Measurements from ENCODE around the gene ERVK3-1.
"Not testable (repeated sequence)": the region's sequence is repeated elsewhere in the genome, so short reads cannot be mapped to it uniquely, and the experiment has no call there.

ERVK3-1 gene

GRCh38 chr19:58305932-58306323 lies 751 bp downstream of the ERVK3-1 start:
- no peak for DNase-seq

DNA sequence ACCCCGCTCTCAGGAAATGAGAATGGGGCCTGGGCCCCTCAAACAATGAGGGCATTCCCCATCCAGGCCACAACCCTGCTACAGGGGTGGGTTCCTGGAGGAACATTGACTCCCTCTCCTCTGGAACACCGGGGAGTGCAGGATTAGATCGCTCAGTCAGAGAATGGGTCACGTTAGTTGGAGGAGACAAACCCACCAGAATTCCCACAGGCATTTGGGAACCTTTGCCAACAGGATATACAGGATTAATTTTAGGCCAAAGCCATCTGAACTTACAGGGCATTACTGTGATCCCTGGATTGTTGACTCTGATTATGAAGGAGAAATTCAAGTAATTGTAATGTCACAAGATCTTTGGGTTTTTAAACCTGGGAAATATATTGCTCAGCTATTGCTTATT lies 2.6 kb downstream of the ERVK3-1 start:
- DNase-seq, result no peak

- not testable (repeated sequence) for DNase-seq
These were observed 5.5 kb downstream of the ERVK3-1 start for GRCh38 chr19:58310685-58311084.

GRCh38 chr19:58311345-58311865 lies 6.2 kb downstream of the ERVK3-1 start:
- DNase-seq, result no peak

DNA sequence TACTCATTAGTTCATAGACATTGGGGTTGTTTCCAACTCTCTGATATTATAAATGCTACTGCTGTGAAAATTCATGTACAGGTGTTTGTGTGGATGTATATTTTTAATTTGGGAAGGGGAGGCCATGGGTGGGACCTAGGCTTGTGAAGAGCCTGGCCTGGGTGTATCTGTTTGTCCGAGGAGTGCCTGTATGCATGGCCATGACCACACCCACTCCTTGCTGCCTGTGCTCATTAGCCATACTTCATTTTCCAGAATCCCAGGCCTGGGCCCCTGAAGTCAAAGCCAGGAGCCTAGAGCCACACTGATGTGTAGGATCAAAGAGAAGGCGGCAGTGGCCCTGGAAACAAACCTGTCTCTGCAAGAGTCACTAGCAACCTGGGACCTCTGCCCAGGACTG lies 10.4 kb downstream of the ERVK3-1 start:
- DNase-seq, result no peak

GRCh38 chr19:58317476-58318072 lies 12.4 kb downstream of the ERVK3-1 start:
- peak; percentile 31 for DNase-seq

GRCh38 chr19:58318297-58318696 lies 13.1 kb downstream of the ERVK3-1 start:
- no peak for DNase-seq

DNA sequence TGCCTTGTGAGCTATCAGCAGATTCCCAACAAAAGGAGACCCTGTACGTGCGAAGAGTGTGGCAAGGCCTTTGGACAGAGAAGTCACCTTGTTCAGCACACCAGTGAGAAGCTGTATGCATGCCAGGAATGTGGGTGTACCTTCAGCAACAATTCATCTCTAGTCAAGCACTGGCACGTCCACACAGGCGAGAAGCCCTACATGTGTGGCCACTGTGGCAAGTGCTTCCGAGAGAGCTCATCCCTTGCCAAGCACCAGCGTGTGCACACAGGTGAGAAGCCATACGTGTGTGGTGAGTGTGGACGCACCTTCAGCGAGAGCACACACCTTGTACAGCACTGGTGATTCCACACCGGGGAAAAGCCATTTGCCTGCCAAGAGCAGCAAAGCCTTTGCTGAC lies 14.1 kb downstream of the ERVK3-1 start:
- DNase-seq, result no peak

GRCh38 chr19:58325311-58326022 lies 20.3 kb downstream of the ERVK3-1 start:
- DNase-seq, result no peak

- no peak for DNase-seq
These were observed 21.3 kb downstream of the ERVK3-1 start for GRCh38 chr19:58326501-58326913.

DNA sequence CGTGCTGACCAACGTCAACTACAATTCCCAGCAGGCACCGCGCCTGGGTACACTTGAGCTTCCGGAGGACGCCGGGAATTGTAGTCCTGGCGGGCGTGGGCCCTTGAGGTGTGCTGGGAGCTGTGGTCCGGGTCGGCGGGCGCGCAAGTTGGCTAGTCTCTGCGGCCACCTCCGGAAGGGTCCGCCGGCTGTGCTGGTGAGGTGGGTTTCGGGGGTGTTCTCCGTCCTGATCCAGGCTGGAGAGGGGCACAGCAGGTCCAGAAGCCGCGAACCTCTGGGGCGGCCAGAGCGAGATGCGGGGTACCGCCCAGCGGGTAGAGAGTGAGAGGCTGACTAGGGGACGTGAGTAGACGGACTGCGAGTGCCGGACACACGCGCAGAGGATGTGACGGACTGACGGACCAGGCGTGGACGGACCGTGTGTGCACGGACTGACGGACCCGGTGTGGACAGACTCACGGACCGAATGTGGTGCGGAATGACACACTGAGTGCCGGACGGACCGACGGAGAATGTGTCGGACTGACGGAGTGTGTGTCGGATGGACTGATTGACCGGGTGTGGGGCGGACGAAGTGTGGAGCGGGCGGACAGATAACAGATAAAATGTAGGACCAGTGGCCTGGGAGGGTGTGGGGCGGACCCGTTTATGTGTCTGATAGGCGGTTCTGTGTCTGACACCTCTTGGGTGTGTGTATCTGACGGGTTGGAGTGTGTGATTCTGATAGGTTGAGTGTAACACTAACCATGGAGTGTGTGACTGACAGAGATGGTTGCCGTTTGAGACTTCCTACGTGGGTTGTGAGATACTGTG lies 21.9 kb downstream of the ERVK3-1 start, which contains the start of gene ZSCAN22:
Gene ZSCAN22 (plus strand): TSS at position 81 of the 813 bp plus-strand sequence. CDS start 7,809 bp downstream, outside the sequence.
- DNase-seq, result peak; percentile 86

- DNase-seq, result no peak
These were observed 23.8 kb downstream of the ERVK3-1 start for GRCh38 chr19:58328999-58329398.

DNA sequence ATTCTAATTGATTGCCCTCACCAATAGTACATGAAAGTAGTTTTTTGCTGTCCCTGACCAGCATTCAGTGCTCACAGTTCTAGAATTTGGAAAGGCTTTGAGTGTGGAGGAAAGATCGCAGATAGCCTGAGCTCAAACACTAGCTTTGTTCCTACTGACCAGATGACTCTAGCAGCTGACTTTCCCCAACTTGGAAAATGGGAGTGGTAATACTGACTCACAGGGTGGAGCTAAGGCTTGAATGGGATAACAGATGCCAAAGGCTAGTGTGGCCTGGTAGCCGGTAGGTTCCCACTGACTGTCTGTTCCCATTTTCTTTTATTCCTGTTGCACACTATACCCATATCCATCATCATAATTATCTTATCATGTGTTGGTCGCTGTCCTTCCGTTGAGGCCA lies 25.3 kb downstream of the ERVK3-1 start:
- DNase-seq, result peak; percentile 9

DNA sequence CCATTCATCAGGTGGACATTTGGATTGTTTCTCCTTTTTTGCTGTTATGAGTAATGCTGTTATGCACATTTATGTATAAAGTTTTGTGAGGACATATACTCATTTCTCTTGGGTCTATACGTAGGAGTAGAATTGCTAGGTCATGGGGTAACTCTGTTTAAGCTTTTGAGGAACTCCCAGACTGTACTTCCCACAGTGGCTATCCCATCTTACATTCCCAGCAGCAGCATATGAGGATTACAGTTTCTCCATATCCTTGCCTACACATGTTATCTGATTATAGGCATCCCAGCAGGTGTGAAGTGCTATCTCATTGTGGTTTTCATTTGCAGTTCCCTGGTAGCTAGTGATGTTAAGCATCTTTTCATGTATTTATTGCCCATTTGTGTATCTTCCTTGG lies 27.5 kb downstream of the ERVK3-1 start:
- no peak for DNase-seq

- DNase-seq, result no peak
These were observed 29.6 kb downstream of the ERVK3-1 start for GRCh38 chr19:58334691-58335249.

DNA sequence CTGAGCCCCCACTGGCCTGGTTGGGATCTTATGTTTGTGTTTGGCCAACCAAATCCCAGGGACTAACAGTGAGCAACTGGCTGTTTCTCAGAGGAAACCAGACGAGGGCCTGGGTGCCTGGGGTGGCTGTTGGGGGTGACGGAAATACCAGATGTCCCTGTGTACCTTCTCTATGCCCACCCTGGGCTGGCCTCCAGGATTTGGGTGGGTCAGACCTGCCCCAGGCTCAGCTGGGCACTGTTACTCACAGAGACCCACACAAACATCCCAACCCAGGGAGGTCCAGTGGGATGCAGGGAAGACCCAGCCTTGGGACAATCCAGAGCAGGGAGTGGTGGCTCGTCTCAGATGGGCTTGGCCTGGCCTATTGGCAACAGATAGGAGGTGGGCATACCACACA lies 30.5 kb downstream of the ERVK3-1 start:
- DNase-seq, result no peak

GRCh38 chr19:58336216-58336615 lies 31.0 kb downstream of the ERVK3-1 start:
- no peak for DNase-seq

GRCh38 chr19:58336820-58337219 lies 31.6 kb downstream of the ERVK3-1 start:
- DNase-seq, result no peak

DNA sequence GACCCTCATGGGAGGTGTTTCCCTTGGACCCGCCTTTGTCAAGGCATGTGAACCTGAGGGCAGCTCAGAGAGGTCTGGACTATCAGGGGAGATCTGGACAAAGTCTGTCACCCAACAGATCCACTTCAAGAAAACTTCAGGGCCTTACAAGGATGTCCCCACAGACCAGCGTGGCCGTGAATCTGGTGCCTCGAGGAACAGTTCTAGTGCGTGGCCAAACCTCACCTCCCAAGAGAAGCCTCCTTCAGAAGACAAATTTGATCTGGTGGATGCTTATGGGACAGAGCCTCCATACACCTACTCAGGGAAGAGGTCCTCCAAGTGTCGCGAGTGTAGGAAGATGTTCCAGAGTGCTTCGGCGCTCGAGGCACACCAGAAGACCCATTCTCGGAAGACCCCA lies 33.2 kb downstream of the ERVK3-1 start:
- no peak for DNase-seq

DNA sequence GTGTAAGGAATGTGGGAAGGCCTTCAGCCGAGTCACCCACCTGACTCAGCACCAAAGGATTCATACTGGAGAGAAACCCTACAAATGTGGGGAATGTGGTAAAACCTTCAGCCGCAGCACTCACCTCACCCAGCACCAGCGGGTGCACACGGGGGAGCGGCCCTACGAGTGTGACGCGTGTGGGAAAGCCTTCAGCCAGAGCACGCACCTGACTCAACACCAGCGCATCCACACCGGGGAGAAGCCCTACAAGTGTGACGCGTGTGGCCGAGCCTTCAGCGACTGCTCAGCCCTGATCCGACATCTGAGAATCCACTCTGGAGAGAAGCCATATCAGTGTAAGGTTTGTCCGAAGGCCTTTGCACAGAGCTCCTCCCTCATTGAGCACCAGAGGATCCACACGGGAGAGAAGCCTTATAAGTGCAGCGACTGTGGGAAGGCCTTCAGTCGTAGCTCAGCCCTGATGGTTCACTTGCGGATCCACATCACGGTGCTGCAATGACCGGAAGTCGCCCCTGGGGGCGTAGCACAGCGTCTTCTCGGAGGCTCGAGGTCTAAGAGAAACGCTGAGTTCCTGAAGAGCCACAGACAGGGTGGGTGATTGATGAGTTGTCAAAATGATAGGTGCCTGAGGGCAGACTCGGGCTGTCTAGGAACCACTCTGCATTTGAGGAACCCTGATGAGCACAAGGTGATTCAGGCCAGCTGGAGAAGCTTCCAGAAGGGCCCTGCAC lies 33.8 kb downstream of the ERVK3-1 start:
- DNase-seq, result no peak

DNA sequence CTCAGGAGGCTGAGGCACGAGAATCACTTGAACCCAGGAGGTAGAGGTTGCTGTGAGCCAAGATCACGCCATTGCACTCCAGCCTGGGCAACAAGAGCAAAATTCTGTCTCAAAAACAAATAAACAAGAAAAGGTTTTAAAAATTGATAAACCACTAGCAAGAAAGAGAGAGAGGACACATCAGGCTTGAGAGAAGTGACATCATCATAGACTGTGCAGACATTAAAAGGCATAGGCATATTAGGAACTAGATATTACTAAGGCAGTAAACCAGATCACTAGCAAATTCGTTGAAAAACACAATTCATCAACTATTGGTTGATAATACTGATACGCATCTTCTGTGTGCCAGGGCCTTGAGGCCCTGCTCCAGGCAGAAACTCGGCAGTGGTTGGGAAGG lies 40.4 kb downstream of the ERVK3-1 start:
- no peak for DNase-seq
